KOPT-K1 (cell line): ENCODE results near the gene TSPAN18.

Experiments used
- H3K27ac ChIP-seq: fragments of 200-600 bp; sonication (generic); 2 replicates; pipeline ENCODE4 v1.5.1; 2016; ENCODE audit warnings: antibody characterized with exemption, mild to moderate bottlenecking, low read depth, low read length; ENCODE audit not compliant: poor library complexity, severe bottlenecking
- H3K36me3 ChIP-seq: fragments of 200-600 bp; sonication (generic); 2 replicates; pipeline ENCODE4 v1.5.1; 2017; ENCODE audit warnings: antibody characterized with exemption, mild to moderate bottlenecking, low read length, moderate library complexity; ENCODE audit not compliant: insufficient read depth
- H3K9me3 ChIP-seq: fragments of 200-600 bp; sonication (generic); 2 replicates; pipeline ENCODE4 v1.5.1; 2017; ENCODE audit warnings: antibody characterized with exemption, low read length, mild to moderate bottlenecking; ENCODE audit not compliant: insufficient read depth, poor library complexity, severe bottlenecking

TSPAN18 gene

DNA sequence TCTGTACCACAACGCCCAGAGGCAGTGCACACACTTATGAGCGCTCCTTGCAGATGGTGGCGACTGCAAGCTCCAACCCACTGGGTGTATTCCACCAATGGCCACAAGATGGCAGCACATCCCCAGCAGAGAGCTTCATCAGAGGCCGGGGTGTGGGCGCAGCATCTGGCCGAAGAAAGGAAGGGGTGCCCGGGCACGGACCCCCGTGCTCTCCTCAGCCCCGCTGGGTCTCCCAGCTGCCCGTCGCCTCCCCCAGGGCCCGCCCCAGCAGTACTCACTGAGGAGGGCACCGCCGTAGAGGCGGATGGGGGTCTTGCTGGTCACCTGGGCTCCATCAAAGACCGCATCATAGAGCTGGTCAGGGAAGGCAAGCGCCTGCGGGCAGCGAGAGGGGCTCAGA, 209.8 kb downstream of the TSPAN18 start:
- Histone ChIP-seq H3K27ac (no peak overlapping the region), H3K36me3 (peaks cover 8% of the 10 kb centered on the region; the same call in 1 of the 2 replicates), H3K9me3 (no peaks in the 10 kb centered on the region)

- H3K27ac ChIP-seq, result no peak overlapping the region
- no peaks in the 10 kb centered on the region for H3K9me3 ChIP-seq
- H3K36me3 ChIP-seq, result peaks cover 8% of the 10 kb centered on the region; the same call in 1 of the 2 replicates
These were observed 210.3 kb downstream of the TSPAN18 start for GRCh38 chr11:44936951-44937543.

GRCh38 chr11:44938066-44938691, 211.4 kb downstream of the TSPAN18 start:
- Histone ChIP-seq H3K36me3 (peaks cover 8% of the 10 kb centered on the region; the same call in 1 of the 2 replicates), H3K27ac (no peak overlapping the region), H3K9me3 (no peaks in the 10 kb centered on the region)

- Histone ChIP-seq H3K36me3 (peaks cover 4% of the 10 kb centered on the region; the same call in 1 of the 2 replicates), H3K27ac (no peak overlapping the region), H3K9me3 (no peaks in the 10 kb centered on the region)
These were observed 213.1 kb downstream of the TSPAN18 start for GRCh38 chr11:44939673-44940395.

DNA sequence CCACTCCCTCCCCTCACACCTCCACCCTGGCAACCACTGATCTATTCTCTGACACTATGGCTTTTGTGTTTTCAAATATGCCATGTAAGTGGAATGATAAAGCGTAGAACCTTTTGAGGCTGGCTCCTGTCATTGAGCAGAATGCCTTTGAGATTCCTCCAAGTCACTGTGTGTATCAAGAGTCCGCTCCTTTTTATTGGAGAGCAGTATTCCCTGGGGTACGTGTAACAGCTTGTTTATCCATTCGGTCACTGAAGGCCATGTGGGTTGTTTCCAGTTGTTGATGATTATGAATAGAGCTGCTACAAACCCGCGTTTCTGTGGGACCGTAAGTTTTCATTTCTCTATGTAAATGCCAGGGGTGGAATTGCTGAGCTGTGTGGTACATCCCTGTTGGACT, 213.6 kb downstream of the TSPAN18 start:
- H3K9me3 ChIP-seq, result no peaks in the 10 kb centered on the region
- peaks cover 4% of the 10 kb centered on the region; the same call in 1 of the 2 replicates for H3K36me3 ChIP-seq
- H3K27ac ChIP-seq, result no peak overlapping the region

- H3K9me3 ChIP-seq, result no peaks in the 10 kb centered on the region
- H3K27ac ChIP-seq, result no peak overlapping the region
- H3K36me3 ChIP-seq, result 0 out of 2 replicates have a peak, but pooled peaks cover 4% of the 10 kb centered on the region
These were observed 214.1 kb downstream of the TSPAN18 start for GRCh38 chr11:44940835-44941234.

DNA sequence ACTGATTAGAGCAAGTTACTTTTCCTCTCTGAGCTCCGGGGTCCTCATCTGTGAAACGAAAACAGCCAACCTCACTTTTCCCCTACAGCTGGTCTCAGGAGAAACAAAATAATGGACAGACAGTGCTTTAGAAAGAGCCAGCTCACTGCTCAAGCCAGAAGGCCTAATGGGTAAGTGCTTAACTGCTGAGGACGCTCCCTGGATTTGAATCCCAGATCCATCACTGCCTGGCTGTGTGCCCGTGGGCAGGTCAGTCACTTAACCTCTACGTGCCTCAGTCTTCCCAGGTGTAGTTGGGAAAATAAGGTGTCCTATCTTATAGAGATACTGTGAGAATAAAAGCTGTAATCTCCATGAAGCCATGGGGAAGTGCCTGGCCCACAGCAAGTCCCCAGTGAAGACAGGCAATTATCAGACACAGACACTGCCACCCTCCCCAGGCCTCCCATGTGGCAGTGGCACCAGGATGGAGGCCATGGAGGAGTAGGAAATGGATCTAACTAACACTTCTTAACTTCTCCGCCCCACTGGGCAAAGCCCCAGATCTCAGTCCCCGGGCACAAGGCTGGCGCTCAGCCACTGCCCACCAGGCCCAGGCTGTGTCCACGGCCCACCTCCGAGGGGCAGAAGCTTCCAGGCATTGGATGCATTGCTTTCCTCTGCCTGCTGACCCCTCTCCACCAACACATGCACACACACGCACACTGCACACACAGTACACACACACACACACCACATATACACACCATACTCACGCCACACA, 214.7 kb downstream of the TSPAN18 start:
- no peaks in the 10 kb centered on the region for H3K9me3 ChIP-seq
- H3K27ac ChIP-seq, result no peak overlapping the region
- 0 out of 2 replicates have a peak, but pooled peaks cover 4% of the 10 kb centered on the region for H3K36me3 ChIP-seq

DNA sequence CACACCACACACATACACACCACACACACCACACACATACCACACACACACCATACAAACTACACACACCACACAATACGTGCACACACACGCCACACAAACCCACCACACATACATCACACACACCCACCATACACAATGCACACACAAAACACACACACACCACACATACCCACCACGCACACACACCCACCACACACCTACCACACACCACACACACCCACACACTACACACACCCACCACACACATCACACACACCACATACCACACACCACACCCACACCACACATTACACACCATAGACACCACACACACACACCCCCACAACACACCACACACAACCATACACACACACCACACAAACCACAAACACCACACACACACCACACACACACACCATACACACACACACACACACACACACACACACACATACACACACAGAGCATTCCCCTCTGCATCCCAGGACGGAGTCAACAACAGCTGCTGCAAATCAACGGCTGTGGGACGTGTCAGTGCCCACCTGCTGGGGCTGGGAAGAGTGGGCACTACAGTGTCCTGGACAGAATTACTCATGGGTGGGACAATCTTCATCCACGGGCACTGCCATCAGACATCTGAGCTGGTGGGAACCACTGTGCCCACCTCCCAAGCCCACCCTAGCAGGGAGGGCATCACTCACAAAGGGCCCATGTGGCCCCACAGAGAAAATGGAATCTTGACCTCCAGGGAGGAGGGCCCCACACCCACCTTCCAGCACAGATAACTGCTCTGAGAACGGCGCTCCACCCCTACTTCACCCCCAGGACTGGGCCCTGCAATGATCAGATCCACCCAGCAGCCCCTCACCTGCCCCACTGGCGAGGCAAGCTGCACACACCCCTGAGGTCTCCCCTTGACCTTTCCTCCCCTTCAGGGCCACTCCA, 215.5 kb downstream of the TSPAN18 start:
- H3K9me3 ChIP-seq, result no peaks in the 10 kb centered on the region
- no peak overlapping the region for H3K27ac ChIP-seq
- 0 out of 2 replicates have a peak, but pooled peaks cover 4% of the 10 kb centered on the region for H3K36me3 ChIP-seq

DNA sequence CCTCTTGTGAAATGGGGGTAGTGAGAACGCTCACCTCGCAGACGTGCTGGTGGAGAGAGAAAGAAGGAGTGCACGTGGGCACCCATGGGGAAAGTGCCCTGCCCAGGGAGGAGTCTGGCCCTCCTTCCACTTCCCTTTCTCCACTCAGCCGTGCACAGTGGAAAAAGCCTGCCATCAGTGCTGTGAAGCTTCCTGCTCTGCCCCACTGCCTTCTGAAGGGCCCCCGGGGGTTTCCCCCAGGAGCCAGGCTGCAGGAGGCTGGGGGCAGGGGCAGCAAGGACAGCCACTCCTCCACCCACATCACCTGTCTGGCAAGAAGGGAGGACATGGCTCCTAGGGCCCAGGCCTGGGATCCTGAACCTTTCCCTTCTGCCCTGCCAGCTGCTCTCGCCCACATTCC, 216.4 kb downstream of the TSPAN18 start:
- Histone ChIP-seq H3K9me3 (no peaks in the 10 kb centered on the region), H3K36me3 (0 out of 2 replicates have a peak, but pooled peaks cover 4% of the 10 kb centered on the region), H3K27ac (no peak overlapping the region)

DNA sequence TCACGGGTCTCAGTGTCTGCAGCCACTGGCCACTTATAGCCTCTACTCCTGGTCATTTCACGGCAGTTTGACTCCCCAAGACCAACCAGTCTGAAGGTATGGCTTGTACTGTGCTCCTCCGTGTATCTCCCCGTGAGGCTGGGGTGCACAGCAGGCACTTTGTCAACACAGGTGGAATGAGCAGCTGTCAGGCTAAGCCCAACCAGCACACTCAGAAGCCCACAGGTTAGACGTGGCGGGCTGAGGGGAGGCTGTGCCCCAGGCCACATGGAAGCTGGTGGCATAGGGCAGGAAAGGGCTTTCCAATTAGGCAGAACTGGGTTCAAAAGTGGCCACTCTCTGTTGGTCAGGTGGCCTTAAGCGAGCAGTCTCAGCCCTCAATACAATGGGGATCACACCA, 216.9 kb downstream of the TSPAN18 start:
- Histone ChIP-seq H3K27ac (no peak overlapping the region), H3K36me3 (0 out of 2 replicates have a peak, but pooled peaks cover 4% of the 10 kb centered on the region), H3K9me3 (no peaks in the 10 kb centered on the region)

GRCh38 chr11:44944181-44944852, 217.6 kb downstream of the TSPAN18 start:
- Histone ChIP-seq H3K9me3 (no peaks in the 10 kb centered on the region), H3K36me3 (0 out of 2 replicates have a peak, but pooled peaks cover 4% of the 10 kb centered on the region), H3K27ac (no peak overlapping the region)

- Histone ChIP-seq H3K27ac (no peak overlapping the region), H3K36me3 (0 out of 2 replicates have a peak, but pooled peaks cover 4% of the 10 kb centered on the region)
These were observed 218.1 kb downstream of the TSPAN18 start for GRCh38 chr11:44944853-44945235.

GRCh38 chr11:44945666-44946065, 218.9 kb downstream of the TSPAN18 start:
- no peaks in the 10 kb centered on the region for H3K9me3 ChIP-seq
- H3K27ac ChIP-seq, result no peak overlapping the region
- H3K36me3 ChIP-seq, result 0 out of 2 replicates have a peak, but pooled peaks cover 4% of the 10 kb centered on the region

More at GRCh38 chr11:44944853-44945235, 218.1 kb downstream of the TSPAN18 start:
- no peaks in the 10 kb centered on the region for H3K9me3 ChIP-seq
